Osteocyte (in vitro differentiated cells): ENCODE measurements around the gene STX10. TPM values are rescaled to one million over a fixed set of nuclear protein-coding genes. Genes with fewer than 3 reads are reported as not detected.

ENCODE experiments used
- DNase-seq: peaks from one replicate; pipeline ENCODE4 v3.0.0; 2021; ENCODE audit warnings: mixed read lengths; ENCODE audit not compliant: unreplicated experiment; ENCODE audit errors: extremely low spot score
- H3K27ac Mint-ChIP-seq: one replicate; pipeline ENCODE4 v1.8.0; 2021; ENCODE audit warnings: mild to moderate bottlenecking, mixed read lengths; ENCODE audit not compliant: unreplicated experiment
- H3K27me3 Mint-ChIP-seq: one replicate; pipeline ENCODE4 v1.8.0; 2021; ENCODE audit warnings: mixed read lengths; ENCODE audit not compliant: unreplicated experiment
- H3K36me3 Mint-ChIP-seq: one replicate; pipeline ENCODE4 v1.8.0; 2021; ENCODE audit warnings: mixed read lengths; ENCODE audit not compliant: unreplicated experiment
- H3K4me1 Mint-ChIP-seq: one replicate; pipeline ENCODE4 v1.8.0; 2021; ENCODE audit warnings: mixed read lengths; ENCODE audit not compliant: unreplicated experiment
- H3K4me3 Mint-ChIP-seq: one replicate; pipeline ENCODE4 v1.8.0; 2021; ENCODE audit warnings: mild to moderate bottlenecking, moderate library complexity, mixed read lengths; ENCODE audit not compliant: unreplicated experiment
- H3K9me3 Mint-ChIP-seq: one replicate; pipeline ENCODE4 v1.8.0; 2021; ENCODE audit warnings: mixed read lengths; ENCODE audit not compliant: unreplicated experiment
- total RNA-seq: library from RNA; stranded (reverse); gene quantifications from 2 replicates; pipeline ENCODE4 v1.2.1, GENCODE V29; 2021
- TF ChIP-seq, protein P1 (sequence below): fragments of 200-600 bp; sonication (generic); IDR thresholded peaks from 2 replicates; pipeline ENCODE4 v1.5.0; 2021; ENCODE audit warnings: antibody characterized with exemption, mild to moderate bottlenecking, moderate library complexity

The STX10 gene
- total RNA-seq, 1 donor from 2014 or later = 50.5 TPM

- Mint-ChIP-seq H3K36me3 (peaks cover 7% of the 10 kb centered on the region), H3K27ac (no peak overlapping the region), H3K27me3 (no peaks in the 10 kb centered on the region), H3K9me3 (no peaks in the 10 kb centered on the region), H3K4me3 (no peak overlapping the region), H3K4me1 (peaks cover 18% of the 10 kb centered on the region)
- no peak for DNase-seq
- TF ChIP-seq, protein P1, sequence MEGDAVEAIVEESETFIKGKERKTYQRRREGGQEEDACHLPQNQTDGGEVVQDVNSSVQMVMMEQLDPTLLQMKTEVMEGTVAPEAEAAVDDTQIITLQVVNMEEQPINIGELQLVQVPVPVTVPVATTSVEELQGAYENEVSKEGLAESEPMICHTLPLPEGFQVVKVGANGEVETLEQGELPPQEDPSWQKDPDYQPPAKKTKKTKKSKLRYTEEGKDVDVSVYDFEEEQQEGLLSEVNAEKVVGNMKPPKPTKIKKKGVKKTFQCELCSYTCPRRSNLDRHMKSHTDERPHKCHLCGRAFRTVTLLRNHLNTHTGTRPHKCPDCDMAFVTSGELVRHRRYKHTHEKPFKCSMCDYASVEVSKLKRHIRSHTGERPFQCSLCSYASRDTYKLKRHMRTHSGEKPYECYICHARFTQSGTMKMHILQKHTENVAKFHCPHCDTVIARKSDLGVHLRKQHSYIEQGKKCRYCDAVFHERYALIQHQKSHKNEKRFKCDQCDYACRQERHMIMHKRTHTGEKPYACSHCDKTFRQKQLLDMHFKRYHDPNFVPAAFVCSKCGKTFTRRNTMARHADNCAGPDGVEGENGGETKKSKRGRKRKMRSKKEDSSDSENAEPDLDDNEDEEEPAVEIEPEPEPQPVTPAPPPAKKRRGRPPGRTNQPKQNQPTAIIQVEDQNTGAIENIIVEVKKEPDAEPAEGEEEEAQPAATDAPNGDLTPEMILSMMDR = no peak
Measured at GRCh38 chr19:13138916-13139198, 11.3 kb downstream of the STX10 start.

- Mint-ChIP-seq H3K4me3 (no peak overlapping the region), H3K27me3 (no peaks in the 10 kb centered on the region), H3K36me3 (peaks cover 7% of the 10 kb centered on the region), H3K9me3 (no peaks in the 10 kb centered on the region), H3K4me1 (peaks cover 16% of the 10 kb centered on the region), H3K27ac (no peak overlapping the region)
- TF ChIP-seq, protein P1 = no peak
- DNase-seq = no peak
Measured at GRCh38 chr19:13138171-13138915, 11.8 kb downstream of the STX10 start.

- Mint-ChIP-seq H3K9me3 (no peaks in the 10 kb centered on the region), H3K27ac (no peak overlapping the region), H3K4me3 (no peak overlapping the region), H3K36me3 (peaks cover 7% of the 10 kb centered on the region), H3K4me1 (peaks cover 10% of the 10 kb centered on the region), H3K27me3 (no peaks in the 10 kb centered on the region)
- TF ChIP-seq, protein P1 = no peak
- DNase-seq = no peak
Measured at GRCh38 chr19:13137290-13137794, 12.8 kb downstream of the STX10 start.

DNA sequence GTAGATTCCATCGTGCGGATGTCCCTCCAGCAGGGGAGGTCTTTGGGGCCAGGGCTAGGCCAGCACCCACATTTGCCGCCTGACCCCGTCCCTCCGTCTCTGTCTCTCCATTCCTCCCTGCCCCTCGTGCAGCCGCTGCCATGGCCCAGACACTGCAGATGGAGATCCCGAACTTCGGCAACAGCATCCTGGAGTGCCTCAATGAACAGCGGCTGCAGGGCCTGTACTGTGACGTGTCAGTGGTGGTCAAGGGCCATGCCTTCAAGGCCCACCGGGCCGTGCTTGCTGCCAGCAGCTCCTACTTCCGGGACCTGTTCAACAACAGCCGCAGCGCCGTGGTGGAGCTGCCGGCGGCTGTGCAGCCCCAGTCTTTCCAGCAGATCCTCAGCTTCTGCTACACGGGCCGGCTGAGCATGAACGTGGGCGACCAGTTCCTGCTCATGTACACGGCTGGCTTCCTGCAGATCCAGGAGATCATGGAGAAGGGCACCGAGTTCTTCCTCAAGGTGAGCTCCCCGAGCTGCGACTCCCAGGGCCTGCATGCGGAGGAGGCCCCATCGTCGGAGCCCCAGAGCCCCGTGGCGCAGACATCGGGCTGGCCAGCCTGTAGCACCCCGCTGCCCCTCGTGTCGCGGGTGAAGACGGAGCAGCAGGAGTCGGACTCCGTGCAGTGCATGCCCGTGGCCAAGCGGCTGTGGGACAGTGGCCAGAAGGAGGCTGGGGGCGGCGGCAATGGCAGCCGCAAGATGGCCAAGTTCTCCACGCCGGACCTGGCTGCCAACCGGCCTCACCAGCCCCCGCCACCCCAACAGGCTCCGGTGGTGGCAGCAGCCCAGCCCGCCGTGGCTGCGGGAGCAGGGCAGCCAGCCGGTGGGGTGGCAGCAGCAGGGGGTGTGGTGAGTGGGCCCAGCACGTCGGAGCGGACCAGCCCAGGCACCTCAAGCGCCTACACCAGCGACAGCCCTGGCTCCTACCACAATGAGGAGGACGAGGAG is 14.8 kb downstream of the STX10 start:
- TF ChIP-seq, protein P1 = no peak
- no peaks in the 10 kb centered on the region for H3K27me3 Mint-ChIP-seq
- H3K36me3 Mint-ChIP-seq = peaks cover 7% of the 10 kb centered on the region
- H3K9me3 Mint-ChIP-seq = no peaks in the 10 kb centered on the region
- DNase-seq = no peak
- no peak overlapping the region for H3K4me3 Mint-ChIP-seq
- H3K27ac Mint-ChIP-seq = no peak overlapping the region
- peaks cover 10% of the 10 kb centered on the region for H3K4me1 Mint-ChIP-seq

DNA sequence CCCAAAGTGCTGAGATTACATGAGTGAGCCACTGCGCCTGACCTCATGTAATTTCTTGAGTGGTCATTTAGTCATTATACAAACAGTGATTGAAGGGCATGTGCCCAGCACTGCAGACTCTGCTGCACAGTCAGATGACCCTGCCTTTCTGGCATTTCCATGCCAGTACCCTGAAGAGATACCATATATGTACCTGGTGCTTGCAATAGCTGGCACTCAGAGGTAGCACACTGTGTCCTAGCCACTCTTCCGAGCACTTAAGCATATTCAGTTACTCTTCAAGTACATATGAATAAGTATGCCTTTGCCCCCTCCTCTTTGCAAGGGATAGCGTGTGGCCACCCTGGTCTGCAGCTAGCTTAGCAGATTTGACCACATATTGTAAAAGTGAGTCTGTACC is 15.5 kb downstream of the STX10 start:
- H3K27ac Mint-ChIP-seq = no peak overlapping the region

More for the DNA sequence above, 15.5 kb downstream of the STX10 start:
- no peaks in the 10 kb centered on the region for H3K27me3 Mint-ChIP-seq
- H3K4me3 Mint-ChIP-seq = no peak overlapping the region
- peaks cover 8% of the 10 kb centered on the region for H3K4me1 Mint-ChIP-seq
- TF ChIP-seq, protein P1 = no peak
- DNase-seq = no peak
- H3K9me3 Mint-ChIP-seq = no peaks in the 10 kb centered on the region
- H3K36me3 Mint-ChIP-seq = peaks cover 7% of the 10 kb centered on the region
